ENCODE data around the gene OR8B8. TPM values are rescaled to one million over a fixed set of nuclear protein-coding genes. Genes with fewer than 3 reads are reported as not detected.

The OR8B8 gene
- total RNA-seq, 2 donors from 2014 or later = not detected

- H3K4me3 ChIP-seq = no peak overlapping the region
- DNase-seq (ENCODE audit: low spot score) = no peak
- H3K36me3 ChIP-seq = no peaks in the 10 kb centered on the region
- no peak overlapping the region for H3K27ac ChIP-seq
- H3K27me3 ChIP-seq (replicated peaks; ENCODE audit: insufficient read depth) = no peaks in the 10 kb centered on the region
- H3K9me3 ChIP-seq = no peaks in the 10 kb centered on the region
- no peaks in the 10 kb centered on the region for H3K4me1 ChIP-seq (replicated peaks)
- TF ChIP-seq POLR2AphosphoS5 (IDR thresholded peaks at IDR 0.05) = no peak
- TF ChIP-seq POLR2A (IDR thresholded peaks at IDR 0.05) = no peak
- no peak for TF ChIP-seq CTCF (IDR thresholded peaks at IDR 0.05)
- WGBS = 96% methylated on average over 2 of the region's 2 CpGs
- intact Hi-C loops (cut with DNase I) = no loop called here
Observed at GRCh38 chr11:124434699-124435098, 10.8 kb downstream of the OR8B8 start.

GRCh38 chr11:124429599-124429998 lies 15.9 kb downstream of the OR8B8 start:
- Histone ChIP-seq H3K4me1 (replicated peaks) (no peaks in the 10 kb centered on the region), H3K4me3 (no peak overlapping the region), H3K9me3 (no peaks in the 10 kb centered on the region), H3K27me3 (replicated peaks; ENCODE audit: insufficient read depth) (no peaks in the 10 kb centered on the region), H3K27ac (no peak overlapping the region), H3K36me3 (no peaks in the 10 kb centered on the region)
- TF ChIP-seq POLR2A (IDR thresholded peaks at IDR 0.05) = no peak
- TF ChIP-seq POLR2AphosphoS5 (IDR thresholded peaks at IDR 0.05) = no peak
- TF ChIP-seq CTCF (IDR thresholded peaks at IDR 0.05) = no peak
- DNase-seq (ENCODE audit: low spot score) = no peak
- intact Hi-C loops (cut with DNase I) = no loop called here
- WGBS = 77% methylated on average over 2 of the region's 2 CpGs

- Histone ChIP-seq H3K36me3 (no peaks in the 10 kb centered on the region), H3K27me3 (replicated peaks; ENCODE audit: insufficient read depth) (no peaks in the 10 kb centered on the region), H3K4me1 (replicated peaks) (no peaks in the 10 kb centered on the region), H3K9me3 (no peaks in the 10 kb centered on the region), H3K4me3 (no peak within 1 kb of the TSS), H3K27ac (no peak within 1 kb of the TSS)
- intact Hi-C loops (cut with DNase I) = no loop called here
- 84% methylated on average over 2 of the region's 2 CpGs for WGBS
- no peak for DNase-seq (ENCODE audit: low spot score)
- no peak for TF ChIP-seq POLR2AphosphoS5 (IDR thresholded peaks at IDR 0.05)
- no peak for TF ChIP-seq CTCF (IDR thresholded peaks at IDR 0.05)
- TF ChIP-seq POLR2A (IDR thresholded peaks at IDR 0.05) = no peak
Observed at GRCh38 chr11:124424384-124424921, 21.0 kb downstream of the OR8B8 start, which contains the start of gene OR8B4. Gene OR8B4 (minus strand): TSS chr11:124424871. CDS start chr11:124424871, 0 bp downstream.

- no peaks in the 10 kb centered on the region for H3K36me3 ChIP-seq
- TF ChIP-seq CTCF (IDR thresholded peaks at IDR 0.05) (no peak), POLR2AphosphoS5 (IDR thresholded peaks at IDR 0.05) (no peak), POLR2A (IDR thresholded peaks at IDR 0.05) (no peak)
- H3K4me1 ChIP-seq (replicated peaks) = no peaks in the 10 kb centered on the region
- no peaks in the 10 kb centered on the region for H3K9me3 ChIP-seq
- 75% methylated on average over 4 of the region's 4 CpGs for WGBS
- no peak overlapping the region for H3K4me3 ChIP-seq
- no peak for DNase-seq (ENCODE audit: low spot score)
- intact Hi-C loops (cut with DNase I) = no loop called here
- no peak overlapping the region for H3K27ac ChIP-seq
- H3K27me3 ChIP-seq (replicated peaks; ENCODE audit: insufficient read depth) = no peaks in the 10 kb centered on the region
Observed at GRCh38 chr11:124421043-124421442, 24.5 kb downstream of the OR8B8 start.

- Histone ChIP-seq H3K27me3 (replicated peaks; ENCODE audit: insufficient read depth) (peaks cover 3% of the 10 kb centered on the region), H3K9me3 (no peaks in the 10 kb centered on the region), H3K27ac (no peak overlapping the region), H3K4me1 (replicated peaks) (no peaks in the 10 kb centered on the region), H3K36me3 (no peaks in the 10 kb centered on the region), H3K4me3 (no peak overlapping the region)
- intact Hi-C loops (cut with DNase I) = no loop called here
- no peak for DNase-seq (ENCODE audit: low spot score)
- TF ChIP-seq POLR2A (IDR thresholded peaks at IDR 0.05) = no peak
- TF ChIP-seq CTCF (IDR thresholded peaks at IDR 0.05) = peak in 3 of 4 experiments; percentile 29 to 54 (median 44)
- TF ChIP-seq POLR2AphosphoS5 (IDR thresholded peaks at IDR 0.05) = no peak
- 21% methylated on average over 5 of the region's 5 CpGs for WGBS
Observed at GRCh38 chr11:124415356-124415923, 30.1 kb downstream of the OR8B8 start.
